HG02623 (cell line): Measurements from ENCODE around the gene STYX.

Experiments
- ATAC-seq: cut with Tn5 transposase; IDR thresholded peaks from one replicate; pipeline ENCODE4 v1.9.1; 2021; ENCODE audit warnings: moderate library complexity; ENCODE audit not compliant: unreplicated experiment

Gene STYX, protein sequence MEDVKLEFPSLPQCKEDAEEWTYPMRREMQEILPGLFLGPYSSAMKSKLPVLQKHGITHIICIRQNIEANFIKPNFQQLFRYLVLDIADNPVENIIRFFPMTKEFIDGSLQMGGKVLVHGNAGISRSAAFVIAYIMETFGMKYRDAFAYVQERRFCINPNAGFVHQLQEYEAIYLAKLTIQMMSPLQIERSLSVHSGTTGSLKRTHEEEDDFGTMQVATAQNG

DNA sequence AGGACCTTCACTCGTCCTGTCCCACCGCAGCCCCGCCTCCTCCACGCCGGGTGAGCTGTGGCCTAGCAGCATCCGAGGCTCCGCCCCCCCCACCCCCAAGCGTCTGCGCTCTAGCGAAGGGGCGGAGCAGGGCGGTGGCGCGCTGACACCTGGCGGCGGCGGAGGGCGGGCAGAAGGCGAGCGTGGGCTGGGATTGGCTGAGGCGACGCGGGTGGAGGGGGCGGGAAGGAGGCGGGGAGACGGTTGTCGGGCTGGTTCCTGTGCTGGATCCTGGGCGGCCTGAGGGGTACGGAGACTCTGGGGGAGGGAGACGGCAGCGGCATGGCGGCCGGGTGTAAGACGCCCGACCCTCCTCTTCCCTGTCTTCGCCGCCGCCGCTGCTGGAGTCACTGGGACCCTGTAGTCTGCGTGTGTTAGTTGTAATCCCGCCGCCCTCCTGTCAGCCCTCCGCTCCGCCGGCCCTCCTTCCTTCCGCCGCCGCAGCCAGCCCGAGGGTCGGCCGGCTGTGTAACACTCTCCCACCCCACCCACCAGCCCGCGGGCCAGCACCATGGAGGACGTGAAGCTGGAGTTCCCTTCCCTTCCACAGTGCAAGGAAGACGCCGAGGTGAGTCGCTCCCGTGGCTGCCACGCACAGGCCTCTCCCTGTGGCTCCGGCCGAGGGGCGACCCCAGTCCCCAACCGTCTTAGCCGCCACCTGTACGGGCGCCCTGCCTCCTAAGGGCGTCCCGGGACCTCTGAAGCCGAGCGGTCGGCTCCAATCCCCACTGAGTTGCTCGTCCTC lies at the start of gene STYX:
STYX (plus strand) TSS at position 242 of the 784 bp plus-strand sequence; CDS start at position 551, 309 bp downstream.
- ATAC-seq: peak; percentile 94

DNA sequence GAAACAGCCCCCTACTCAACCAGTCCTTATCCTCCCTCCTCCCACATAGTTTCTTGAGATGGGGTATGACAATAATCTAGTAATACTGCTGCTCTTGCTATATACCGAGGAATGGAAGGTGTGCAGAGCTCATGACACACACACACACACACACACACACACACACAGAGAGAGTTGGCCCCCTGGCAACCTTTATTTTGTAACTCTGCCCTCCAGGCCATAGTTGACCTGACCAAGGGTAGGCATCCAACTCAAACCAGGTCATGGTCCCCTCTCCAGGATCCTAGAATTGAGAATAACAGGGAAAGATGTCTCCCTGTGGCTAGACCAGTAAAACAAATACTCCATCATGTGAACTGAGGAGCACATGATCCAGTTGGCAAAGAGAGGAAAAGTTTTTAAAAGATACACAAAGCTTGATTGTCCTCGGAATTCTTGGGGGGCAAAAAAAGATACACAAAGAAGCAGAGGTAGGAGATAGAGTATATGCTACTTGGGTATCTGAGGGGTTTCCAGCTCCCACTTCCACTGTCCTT lies 45.9 kb upstream of the STYX start:
- no peak for ATAC-seq

DNA sequence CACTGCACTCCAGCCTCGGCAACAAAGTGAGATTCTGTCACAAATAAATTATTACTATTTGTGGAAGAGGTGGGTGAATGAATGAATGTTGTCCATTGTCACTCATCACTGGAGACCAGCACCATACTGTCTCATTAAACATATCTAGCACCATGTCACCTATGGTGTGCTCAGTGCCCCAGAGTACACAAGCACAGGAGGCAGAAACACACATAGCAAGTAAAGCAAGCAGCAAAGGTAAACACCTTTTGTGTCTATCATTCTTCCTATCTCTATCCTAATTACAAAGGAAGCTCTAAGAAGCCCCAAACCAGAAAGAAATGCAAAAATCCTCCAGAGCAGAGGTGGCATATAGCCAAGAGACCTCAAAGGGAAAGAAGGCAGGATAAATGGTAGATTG lies 43.8 kb upstream of the STYX start:
- no peak for ATAC-seq

DNA sequence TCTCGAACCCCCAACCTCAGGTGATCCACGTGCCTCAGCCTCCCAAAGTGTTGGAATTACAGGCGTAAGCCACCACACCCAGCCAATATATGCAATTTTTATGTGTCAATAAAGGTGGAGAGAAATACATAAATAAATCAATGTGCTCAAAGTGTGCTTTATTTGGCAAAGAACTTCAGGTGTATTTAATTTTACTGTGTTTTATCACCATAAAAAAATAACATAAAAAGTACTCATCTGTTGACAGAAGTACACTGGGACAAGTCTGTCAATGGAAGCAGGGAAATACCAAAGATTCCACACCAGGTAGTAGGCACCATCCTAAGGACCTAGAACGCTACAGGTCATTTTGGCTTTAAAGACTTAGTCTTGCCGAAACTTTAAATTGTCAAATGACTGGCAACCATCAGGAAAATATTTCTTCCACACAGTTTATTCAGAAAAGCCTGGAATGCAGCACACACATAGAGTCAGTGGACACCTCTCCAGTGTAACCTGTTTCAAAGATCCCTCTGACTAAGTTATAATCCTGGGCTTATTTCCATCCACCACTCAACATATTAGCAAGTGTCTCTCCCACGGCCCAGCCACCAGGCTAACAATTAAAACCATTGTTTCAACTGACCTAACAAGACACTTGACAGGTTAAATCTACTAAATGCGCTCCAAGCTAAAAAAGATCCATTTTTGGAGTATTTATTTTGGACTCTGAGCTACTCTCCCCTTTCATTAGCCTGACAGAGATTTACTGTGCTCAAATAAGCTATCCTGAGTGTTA lies 38.8 kb upstream of the STYX start:
- no peak for ATAC-seq

DNA sequence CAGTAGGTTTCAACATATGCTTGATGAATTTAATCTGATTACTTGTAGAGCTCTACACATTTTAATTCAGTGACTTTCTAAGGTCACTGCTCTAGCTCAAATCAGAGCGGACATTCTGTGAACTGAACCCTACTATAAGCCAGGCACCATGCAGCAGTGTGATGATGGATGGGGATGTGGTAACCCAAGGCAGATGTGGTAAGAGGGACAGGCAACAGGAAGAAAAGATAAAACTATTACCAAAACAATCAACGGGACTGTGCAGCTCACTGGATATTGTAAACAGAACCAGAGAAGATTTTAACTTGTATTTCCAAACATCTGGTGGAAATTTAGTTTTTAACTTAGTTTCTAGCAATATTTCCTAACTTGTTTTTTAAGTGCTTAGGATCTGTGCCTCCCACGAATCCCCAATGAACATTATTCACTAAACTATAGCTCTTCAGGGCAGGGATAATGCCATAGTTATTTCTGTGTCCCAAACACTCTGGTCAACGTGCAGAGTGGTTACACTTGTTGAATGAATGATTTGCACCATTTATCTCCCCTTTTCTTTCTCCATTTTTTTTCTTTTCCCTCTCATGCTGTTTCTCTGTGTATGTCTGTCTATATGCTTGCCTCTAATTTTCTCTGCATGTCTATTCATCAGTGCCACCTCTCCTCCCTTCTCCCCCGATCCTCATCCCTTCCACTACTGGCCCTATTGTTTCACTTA lies 37.6 kb upstream of the STYX start:
- ATAC-seq: no peak

DNA sequence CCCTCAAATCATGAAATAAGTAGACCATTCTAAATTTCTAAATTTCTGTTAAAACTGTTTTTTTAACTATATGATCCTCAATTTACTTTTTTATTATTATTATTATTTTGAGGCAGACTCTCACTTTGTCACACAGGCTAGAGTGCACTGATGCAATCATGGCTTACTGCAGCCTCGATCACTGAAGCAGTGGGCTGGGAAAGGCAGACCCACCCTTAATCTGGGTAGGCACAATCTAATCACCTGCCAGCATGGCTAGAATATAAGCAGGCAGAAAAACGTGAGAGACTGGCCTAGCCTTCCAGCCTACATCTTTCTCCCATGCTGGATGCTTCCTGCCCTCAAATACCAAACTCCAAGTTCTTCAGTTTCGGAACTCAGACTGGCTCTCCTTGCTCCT lies 36.9 kb upstream of the STYX start:
- ATAC-seq: no peak

DNA sequence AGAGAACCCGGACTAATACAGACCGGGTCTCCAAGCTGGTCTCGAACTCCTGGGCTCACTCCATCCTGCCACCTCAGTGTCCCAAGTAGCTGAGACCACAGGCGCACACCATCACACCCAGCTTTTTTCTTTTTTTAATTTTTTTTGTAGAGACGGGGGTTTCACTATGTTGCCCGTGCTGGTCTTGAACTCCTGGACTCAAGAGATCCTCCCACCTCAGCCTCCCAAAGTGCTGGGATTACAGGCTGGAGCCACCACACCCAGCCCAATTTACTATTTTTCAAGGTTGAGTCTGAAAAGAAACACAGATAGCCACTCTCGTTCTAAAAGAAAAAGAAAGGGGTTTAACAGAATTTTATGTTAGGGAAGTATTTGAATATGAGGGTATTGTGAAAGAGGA lies 36.4 kb upstream of the STYX start:
- ATAC-seq: no peak

DNA sequence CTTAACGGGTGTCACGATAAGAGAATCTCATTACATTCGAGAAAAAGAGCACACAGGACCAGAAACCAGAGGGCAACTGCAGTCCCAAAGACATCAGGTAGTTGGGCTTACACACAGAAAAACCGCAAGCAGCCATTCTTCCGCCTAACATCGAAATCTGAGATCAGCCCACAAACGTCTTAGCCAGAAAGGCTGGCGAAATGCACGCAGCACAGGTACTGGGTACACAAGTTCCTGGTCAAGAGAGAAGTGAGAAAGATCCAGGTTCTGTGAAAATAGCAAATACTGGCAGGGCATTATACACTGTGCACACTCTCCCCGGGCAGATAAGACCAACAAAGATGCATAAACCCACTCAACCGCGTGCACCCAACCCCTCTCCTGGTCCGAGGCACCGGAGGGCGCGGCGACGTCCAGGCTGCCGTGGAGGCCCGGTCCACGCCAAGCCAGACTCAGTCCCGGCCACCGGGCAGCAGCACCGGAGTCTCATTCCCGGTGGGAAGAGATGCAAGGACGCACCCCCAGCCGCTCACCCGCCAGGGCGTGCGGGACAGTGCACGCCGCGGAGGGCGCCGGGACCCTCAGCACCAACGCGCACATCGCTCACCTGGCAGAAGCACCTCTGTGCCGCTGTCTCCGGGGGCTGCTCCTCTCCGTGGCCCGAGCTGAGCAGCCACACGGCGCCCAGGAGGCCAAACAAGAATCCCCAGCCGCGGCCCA lies 35.0 kb upstream of the STYX start:
- ATAC-seq: peak; percentile 35

DNA sequence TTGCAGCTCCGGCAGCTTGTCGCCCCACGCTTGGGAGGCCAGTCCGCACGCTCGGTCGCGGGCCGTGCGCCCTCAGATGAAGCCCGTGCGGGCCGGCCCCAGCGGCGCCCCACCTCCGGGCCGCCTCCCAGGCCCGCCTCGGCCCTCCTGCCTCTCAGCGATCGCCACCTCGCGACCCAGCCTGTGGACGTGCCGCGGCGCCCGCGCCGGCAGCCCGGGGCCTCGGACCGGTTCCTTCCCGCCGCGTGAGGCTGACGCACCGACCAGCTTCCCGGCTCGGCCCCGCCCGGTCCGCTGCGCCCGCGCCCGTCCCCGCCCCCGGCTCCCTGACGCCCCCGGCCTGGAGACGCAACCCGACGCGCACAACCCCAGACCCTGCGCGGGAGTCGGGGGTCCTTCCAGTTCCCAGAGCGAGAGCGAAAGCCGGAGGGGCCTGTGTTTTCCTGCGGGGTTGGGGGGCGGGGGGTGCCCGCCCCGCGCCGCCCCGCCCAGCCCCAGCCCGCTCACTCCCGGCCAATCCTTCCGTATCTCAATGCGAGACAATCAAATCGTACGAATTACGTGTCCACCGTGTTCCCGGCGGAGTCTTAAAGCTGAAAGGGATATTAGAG lies 34.4 kb upstream of the STYX start, which contains the start of gene ERO1A:
ERO1A (minus strand) TSS at position 78 of the 611 bp plus-strand sequence; CDS start at position 1, 77 bp downstream.
- ATAC-seq: peak; percentile 61

DNA sequence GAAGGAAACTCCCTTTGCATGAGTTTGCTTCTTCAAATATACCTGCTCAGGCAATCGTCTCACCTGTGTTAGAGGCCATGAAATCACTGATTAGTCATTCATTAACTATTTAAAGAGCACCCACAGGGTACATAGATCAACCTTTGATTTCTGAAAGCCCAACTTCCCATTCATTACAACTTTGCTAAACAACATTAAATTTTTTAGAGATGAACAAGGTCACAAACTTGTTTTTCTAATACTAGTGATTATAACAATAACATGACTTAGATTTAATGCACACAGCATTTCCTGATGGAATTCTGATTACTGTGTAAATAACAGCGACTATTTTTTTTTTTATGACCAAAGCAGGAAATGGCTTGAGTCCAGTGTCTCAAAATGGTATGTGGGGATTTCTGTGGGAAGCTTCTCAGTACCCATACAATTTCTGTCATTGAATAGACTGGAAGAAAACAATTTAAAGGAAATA lies 29.2 kb upstream of the STYX start:
- ATAC-seq: no peak

DNA sequence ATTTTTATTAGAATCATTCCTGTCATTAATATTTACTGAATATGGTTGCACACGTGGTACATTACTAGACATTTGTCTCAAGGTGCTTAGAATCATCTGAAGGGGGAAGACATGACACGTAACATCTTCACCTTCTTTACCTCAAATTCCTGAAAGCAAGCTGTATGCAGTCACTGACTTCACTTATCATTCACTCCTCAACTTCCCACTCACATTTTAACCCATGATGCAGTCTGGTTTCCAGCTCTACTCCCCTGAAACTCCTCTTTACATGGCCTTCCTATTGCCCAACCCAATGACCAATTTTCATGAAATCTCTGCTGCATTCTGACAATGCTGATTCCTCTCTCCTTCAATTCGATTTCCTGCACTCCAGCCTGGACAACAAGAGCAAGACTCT lies 28.7 kb upstream of the STYX start:
- ATAC-seq: no peak

DNA sequence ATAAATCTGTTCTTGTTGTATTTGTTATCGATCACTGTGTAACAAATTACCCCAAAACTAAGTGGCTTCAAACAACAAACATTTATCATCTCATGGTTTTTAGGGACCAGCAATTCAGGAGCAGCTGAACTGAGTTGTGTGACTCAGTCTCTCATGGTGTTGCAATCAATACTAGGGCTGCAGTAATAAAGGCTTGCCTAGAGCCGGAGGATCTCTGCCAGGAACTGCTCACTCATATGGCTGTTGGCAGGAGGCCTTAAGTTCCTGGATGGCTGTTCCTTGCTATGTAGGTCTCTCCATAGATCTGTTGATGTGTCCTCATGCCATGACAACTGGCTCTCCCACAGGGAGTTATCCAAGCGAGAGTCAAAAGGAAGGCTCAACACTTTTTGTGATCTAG lies 26.7 kb upstream of the STYX start:
- ATAC-seq: no peak

DNA sequence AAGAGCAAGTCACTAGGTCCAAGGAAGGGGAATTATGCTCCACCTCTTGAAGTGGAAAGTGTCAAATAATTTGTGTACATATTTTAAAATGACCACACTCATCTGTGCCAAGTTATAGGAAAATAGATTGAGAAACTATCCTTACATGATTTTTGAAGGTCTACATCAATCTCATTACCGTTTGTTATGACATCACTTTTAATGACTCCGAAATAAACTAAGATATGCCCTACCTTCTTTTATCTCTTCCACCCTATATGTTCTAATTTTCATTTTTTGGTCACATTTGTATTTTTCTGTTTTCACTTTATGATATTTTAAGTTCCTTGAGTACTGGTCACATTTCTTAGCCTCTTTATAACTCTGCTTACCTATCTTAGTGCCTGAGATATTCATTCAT lies 26.3 kb upstream of the STYX start:
- no peak for ATAC-seq

DNA sequence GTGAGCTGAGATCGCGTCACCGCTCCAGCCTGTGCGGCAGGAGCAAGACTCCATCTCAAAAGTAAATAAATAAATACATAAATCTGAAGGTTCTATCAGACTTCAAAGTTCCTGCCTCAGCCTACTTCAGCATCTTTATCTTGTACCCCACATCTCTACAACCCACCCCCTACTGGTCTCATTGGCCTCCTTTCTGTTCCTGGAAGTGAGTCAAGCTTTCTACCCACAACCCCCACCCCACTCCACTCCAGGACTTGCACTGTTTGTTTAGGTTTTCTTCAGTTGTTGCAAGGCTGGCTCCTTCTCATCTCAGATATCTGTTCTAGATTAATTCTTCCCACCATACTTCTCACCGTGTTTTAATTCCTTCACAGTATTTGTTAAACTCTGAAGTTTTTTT lies 23.7 kb upstream of the STYX start:
- no peak for ATAC-seq

DNA sequence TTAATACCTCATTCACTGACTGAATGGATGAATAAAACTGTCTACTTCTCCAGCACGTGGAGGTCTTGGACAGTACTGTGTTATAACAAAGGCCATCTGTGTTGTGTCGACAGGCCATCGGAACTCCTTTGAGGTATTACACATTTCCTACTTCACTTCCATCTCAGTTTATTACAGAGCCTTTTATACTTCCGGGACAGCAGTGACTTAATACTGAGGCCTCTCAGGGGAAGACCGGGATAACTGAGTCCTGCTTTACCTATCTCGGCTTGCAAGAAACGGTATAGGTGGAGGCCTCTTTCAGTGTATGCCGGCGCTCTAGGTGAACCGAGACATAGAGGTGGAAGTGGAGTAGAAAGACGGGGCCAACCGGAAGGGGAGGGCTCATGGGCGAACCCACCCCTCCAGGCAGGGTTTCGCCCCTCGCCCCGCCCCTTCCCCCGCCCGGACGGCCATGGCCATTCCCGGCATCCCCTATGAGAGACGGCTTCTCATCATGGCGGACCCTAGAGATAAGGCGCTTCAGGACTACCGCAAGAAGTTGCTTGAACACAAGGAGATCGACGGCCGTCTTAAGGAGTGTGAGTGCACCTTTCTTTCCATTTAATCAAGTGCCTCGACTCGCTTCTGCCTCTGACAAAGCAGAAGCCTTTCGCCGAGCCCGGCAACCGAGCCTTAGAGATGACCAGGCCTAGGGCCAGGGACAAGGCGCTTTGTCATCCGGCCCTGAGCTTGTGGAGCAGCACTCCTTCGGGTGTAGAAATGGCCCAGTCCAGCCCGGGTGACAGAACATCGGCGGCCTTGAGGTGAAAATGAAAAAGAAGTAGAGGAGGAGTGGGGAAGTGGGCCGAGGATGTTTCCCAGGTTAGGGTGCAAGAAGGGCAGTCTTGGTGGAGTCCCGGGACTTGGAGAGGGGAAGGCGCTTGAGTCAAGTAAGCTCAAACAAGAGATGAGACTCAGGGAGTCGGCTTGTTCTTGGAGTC lies 23.0 kb upstream of the STYX start, which contains the start of gene PSMC6:
PSMC6 (plus strand) TSS at position 477 of the 983 bp plus-strand sequence; CDS start at position 497, 20 bp downstream.
- peak; percentile 99 for ATAC-seq

DNA sequence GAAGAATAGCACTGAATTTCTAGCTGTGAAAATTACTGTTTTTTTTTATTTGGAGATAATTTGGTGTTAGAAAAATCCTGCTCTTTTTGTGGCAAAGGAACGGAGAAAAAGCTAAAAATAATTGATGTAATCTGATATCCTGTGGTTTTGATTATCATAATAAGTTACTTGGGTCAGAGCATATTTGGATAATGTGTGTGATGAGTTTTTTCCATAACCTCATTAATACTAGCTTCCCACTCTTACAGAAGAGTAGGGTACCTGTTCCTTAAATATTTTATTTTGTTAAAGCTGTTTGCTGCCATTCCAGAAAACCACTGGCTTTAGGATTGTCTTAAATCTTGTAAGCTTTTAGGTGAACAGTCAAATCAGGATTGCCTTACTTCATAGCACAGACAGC lies 18.3 kb upstream of the STYX start:
- ATAC-seq: no peak

DNA sequence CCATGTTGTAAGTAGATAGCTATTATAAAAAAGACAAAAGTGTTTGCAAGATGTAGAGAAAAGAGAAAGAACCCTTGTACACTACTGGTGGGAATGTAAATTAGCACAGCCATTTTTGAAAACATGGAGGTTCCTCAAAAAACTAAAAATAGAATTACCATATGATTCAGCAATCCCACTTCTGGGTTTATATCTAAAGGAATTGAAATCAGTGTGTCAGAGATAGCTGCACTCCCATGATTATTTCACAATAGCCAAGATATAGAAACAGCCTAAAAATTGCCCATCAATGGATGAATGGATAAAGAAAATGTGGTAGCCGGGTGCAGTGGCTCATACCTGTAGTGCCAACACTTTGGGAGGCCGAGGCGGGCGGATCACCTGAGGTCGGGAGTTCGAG lies 13.8 kb upstream of the STYX start:
- no peak for ATAC-seq
